HUES48 (cell line): ENCODE results near the gene BNC2.
"Not testable (repeated sequence)": the region's sequence is repeated elsewhere in the genome, so short reads cannot be mapped to it uniquely, and the experiment has no call there.

ENCODE experiments used
- H3K27ac ChIP-seq: one replicate; pipeline ENCODE4 v1.7.0; 2013; ENCODE audit warnings: low read depth, low read length, inconsistent platforms
- H3K27me3 ChIP-seq: 2 replicates; pipeline ENCODE4 v1.6.1; 2013; ENCODE audit warnings: mild to moderate bottlenecking, low read length; ENCODE audit not compliant: control insufficient read depth, insufficient read depth
- H3K36me3 ChIP-seq: 2 replicates; pipeline ENCODE4 v1.6.1; 2013; ENCODE audit warnings: low read length; ENCODE audit not compliant: control insufficient read depth, insufficient read depth
- H3K4me1 ChIP-seq: 2 replicates; pipeline ENCODE4 v1.6.1; 2013; ENCODE audit warnings: mild to moderate bottlenecking, low read length; ENCODE audit not compliant: control insufficient read depth, insufficient read depth
- H3K4me3 ChIP-seq: 2 replicates; pipeline ENCODE4 v1.5.1; 2013; ENCODE audit warnings: mild to moderate bottlenecking, low read depth, low read length
- H3K9ac ChIP-seq: 2 replicates; pipeline ENCODE4 v1.6.1; 2013; ENCODE audit warnings: mild to moderate bottlenecking, low read depth, low read length, moderate library complexity
- H3K9me3 ChIP-seq: 2 replicates; pipeline ENCODE4 v1.6.1; 2013; ENCODE audit warnings: low read length; ENCODE audit not compliant: control insufficient read depth, insufficient read depth

The BNC2 gene

DNA sequence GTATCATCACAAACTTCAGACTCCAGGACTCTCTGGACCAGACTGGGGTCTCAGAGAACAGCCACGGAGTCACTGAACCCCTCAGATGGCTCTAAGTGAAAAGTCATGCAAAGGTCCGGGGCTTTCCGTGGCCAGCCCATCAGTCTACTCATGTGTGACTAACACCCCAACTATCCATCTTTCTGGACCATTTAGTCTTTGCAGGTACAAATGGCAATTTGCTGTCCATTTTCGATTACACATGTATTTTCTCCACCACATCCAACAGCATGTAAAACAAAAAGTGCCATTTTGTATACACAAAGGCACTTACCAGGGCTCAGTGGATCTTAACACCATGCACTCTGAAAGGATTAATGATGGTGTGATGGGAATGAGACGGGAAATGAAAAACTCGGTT, 387.7 kb downstream of the BNC2 start:
- H3K4me1 ChIP-seq = peaks cover 33% of the 10 kb centered on the region
- no peaks in the 10 kb centered on the region for H3K36me3 ChIP-seq
- no peaks in the 10 kb centered on the region for H3K27me3 ChIP-seq
- no peak overlapping the region for H3K4me3 ChIP-seq
- no peaks in the 10 kb centered on the region for H3K9me3 ChIP-seq
- no peak overlapping the region for H3K27ac ChIP-seq
- no peak overlapping the region for H3K9ac ChIP-seq

DNA sequence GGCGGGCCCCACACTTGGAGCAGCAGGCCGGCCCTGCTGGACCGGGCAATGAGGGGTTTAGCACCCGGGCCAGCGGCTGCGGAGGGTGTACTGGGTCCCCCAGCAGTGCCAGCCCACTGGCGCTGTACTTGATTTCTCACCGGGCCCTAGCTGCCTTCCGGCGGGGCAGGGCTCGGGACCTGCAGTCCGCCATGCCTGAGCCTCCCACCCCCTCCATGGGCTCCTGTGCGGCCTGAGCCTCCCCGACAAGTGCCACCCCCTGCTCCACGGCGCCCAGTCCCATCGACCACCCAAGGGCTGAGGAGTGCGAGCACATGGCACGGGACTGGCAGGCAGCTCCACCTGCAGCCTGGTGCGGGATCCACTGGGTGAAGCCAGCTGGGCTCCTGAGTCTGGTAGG, 389.9 kb downstream of the BNC2 start:
- not testable (repeated sequence) for H3K9me3 ChIP-seq, H3K4me3 ChIP-seq, H3K36me3 ChIP-seq

DNA sequence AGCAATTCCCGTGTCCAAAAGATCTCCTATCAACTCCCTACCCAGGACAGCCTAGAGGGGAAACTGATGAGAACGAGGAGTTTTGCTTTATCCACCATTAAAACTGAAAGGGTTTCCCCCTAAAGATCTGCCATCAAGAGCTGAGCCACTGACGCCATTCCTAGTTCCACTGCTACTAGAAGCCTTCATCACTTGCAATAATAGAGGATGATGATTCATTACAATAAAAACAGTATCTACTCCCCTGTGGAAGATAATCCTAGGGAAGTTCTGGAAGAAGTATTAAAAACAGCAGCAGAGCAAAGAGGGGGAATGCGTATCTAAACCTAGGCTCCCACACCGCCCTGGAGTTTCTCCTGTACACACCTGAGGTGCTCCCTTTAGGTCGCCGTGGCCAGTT, 394.5 kb downstream of the BNC2 start:
- Histone ChIP-seq H3K4me3 (no peak overlapping the region), H3K27me3 (no peaks in the 10 kb centered on the region), H3K27ac (no peak overlapping the region), H3K36me3 (no peaks in the 10 kb centered on the region), H3K9ac (no peak overlapping the region), H3K9me3 (peaks cover under 1% of the 10 kb centered on the region; the same call in 1 of the 2 replicates), H3K4me1 (peaks cover 3% of the 10 kb centered on the region; the same call in 1 of the 2 replicates)

More for the DNA sequence above, 389.9 kb downstream of the BNC2 start:
- not testable (repeated sequence) for H3K9ac ChIP-seq, H3K27ac ChIP-seq, H3K27me3 ChIP-seq
- peaks cover 13% of the 10 kb centered on the region for H3K4me1 ChIP-seq

DNA sequence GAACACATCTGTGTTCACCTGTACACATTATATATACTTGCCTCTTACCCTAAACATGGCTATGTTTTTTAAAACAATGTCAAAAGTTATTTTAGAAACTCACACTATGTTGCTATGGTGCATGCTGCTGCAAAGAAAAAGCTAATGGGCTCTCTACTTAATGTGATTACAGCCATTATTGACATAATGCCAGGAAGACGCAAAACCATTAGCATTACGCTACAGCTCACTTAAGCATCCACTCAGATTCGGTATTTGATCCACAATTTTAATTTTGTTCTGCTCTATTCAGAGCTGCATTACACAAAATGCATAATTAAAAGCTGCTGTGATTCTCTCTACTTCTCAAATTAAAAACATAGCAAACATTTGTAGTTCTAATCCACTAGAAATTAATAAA, 395.2 kb downstream of the BNC2 start:
- H3K9me3 ChIP-seq = peaks cover 5% of the 10 kb centered on the region; the same call in 1 of the 2 replicates
- H3K4me3 ChIP-seq = no peak overlapping the region
- H3K27ac ChIP-seq = no peak overlapping the region
- H3K4me1 ChIP-seq = peaks cover 3% of the 10 kb centered on the region; the same call in 1 of the 2 replicates
- H3K27me3 ChIP-seq = no peaks in the 10 kb centered on the region
- H3K36me3 ChIP-seq = no peaks in the 10 kb centered on the region
- H3K9ac ChIP-seq = no peak overlapping the region

DNA sequence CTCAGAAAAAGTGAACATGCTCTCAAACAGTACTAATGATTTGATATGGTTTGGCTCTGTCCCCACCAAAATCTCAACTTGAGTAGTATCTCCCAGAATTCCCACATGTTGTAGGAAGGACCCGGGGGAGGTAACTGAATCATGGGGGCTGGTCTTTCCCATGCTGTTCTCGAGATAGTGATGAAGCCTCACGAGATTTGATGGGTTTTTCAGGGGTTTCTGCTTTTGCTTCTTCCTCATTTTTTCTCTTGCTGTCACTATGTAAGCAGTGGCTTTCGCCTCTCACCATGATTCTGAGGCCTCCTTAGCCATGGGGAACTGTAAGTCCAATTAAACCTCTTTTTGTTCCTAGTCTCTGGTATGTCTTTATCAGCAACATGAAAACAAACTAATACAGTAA, 401.3 kb downstream of the BNC2 start:
- no peak overlapping the region for H3K27ac ChIP-seq
- no peaks in the 10 kb centered on the region; the same call in 1 of the 2 replicates for H3K4me1 ChIP-seq
- peaks cover 5% of the 10 kb centered on the region; the same call in 1 of the 2 replicates for H3K9me3 ChIP-seq
- H3K27me3 ChIP-seq = no peaks in the 10 kb centered on the region
- H3K9ac ChIP-seq = no peak overlapping the region
- no peak overlapping the region for H3K4me3 ChIP-seq
- no peaks in the 10 kb centered on the region for H3K36me3 ChIP-seq

DNA sequence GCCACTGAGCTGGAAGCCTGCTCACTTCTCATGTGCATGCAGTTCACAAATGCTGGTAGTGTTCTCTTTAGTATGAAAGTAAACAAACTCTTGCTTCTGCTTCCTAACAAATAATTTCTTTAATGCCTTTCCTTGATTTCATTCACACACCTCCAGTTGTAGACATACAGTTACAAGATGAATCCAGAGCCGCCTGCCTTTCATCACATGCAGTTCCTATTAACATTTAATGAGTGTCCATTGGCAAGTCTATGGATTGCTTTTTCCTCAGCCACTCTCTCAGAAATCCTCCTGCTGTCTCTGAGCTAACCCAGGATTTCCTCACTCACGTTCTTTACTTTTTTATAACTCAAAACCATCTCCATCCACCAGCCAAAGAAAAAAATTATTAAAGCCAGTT, 408.6 kb downstream of the BNC2 start:
- Histone ChIP-seq H3K4me1 (peaks cover 41% of the 10 kb centered on the region), H3K9ac (no peak overlapping the region), H3K36me3 (no peaks in the 10 kb centered on the region), H3K27ac (peak overlapping the region; percentile 31), H3K4me3 (no peak overlapping the region; the same call in 1 of the 2 replicates), H3K9me3 (no peaks in the 10 kb centered on the region), H3K27me3 (no peaks in the 10 kb centered on the region)

DNA sequence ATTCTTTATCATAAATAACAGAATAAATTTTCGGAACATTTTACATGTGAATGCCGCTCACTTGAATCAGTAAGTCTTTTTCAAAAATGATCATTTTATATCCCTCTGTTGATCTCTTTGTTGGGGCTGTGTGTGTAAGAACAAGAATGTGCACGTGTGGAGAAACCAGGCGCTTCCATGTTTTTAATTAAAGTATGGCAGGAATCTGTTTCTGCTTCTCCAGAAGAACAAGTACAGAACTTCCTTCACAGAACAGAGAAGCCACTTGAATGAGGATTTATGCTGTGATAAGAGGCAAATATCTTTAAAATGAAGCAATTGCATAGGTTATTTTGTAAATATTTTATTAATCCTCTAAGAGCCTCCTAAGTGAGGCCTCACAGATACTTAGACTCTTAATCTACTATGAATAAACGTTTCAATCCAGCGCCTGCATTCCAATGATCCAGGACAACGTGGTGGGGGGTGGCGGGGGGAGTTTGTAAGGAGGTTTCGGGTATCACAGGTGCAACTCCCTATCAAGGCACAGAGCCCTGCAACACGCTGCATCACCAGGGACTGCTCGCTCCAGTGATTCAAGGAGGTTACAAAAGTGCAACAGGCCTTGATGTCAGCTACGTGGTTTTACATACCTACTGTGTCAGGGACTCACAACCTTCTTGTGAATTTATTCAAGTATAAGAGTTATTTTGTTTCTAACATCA, 409.2 kb downstream of the BNC2 start:
- H3K4me1 ChIP-seq = peaks cover 41% of the 10 kb centered on the region
- no peaks in the 10 kb centered on the region for H3K9me3 ChIP-seq
- no peaks in the 10 kb centered on the region for H3K27me3 ChIP-seq
- no peak overlapping the region for H3K9ac ChIP-seq
- no peak overlapping the region; the same call in 1 of the 2 replicates for H3K4me3 ChIP-seq
- no peaks in the 10 kb centered on the region for H3K36me3 ChIP-seq
- peak overlapping the region; percentile 31 for H3K27ac ChIP-seq

DNA sequence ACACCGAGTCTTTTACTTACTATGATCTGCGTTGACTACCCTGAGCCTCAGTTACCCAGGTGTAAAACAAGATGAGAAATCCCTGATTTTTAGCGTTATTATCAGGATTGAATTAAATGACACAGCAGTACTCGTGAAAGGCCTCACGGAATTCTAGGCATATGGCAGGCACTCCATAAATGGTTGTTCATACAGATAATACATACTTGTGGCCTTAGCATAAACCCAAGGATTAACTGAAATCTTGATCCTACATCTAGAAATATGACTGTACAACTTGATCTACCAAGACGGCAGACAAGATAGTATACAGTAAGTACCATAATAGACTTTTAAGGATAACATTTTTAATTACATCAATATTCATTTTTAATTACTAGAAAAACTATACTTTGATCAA, 409.8 kb downstream of the BNC2 start:
- Histone ChIP-seq H3K27me3 (no peaks in the 10 kb centered on the region), H3K27ac (no peak overlapping the region), H3K4me3 (no peak overlapping the region), H3K9ac (no peak overlapping the region), H3K9me3 (no peaks in the 10 kb centered on the region), H3K36me3 (no peaks in the 10 kb centered on the region), H3K4me1 (peaks cover 41% of the 10 kb centered on the region)

DNA sequence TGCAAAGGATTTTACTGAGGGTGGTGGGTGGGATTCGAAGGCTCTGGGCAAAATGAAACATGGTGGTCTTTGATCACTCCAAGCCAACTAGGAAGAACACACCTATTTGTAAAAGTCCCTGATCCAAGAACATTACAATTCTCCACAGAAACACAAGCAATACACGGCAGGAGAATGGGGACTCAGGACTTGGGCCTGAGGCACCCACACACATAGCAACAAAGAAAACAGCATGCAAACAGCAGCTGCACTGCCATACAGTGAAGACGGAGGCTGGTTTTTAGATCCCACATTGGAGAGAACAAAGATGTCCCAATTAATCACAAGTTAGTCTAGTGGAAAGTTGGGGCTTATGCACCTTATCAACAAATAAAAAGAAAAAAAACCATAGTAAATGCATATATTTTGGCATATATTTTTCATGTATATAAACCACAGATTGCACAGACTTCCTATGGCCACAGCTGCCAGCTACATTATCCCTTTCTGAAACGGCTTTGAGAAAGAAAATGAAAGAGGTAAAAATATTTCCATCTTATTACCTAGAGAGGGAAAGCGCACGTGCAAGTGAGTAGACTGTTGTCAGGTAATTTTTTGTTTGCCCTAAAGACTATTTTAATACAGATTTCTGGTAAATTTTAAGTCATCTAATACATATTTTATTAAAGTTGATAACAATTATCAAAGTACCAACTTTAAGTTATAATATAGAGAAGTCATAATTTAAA, 410.9 kb downstream of the BNC2 start:
- H3K9me3 ChIP-seq = no peaks in the 10 kb centered on the region
- H3K4me1 ChIP-seq = peaks cover 41% of the 10 kb centered on the region
- H3K4me3 ChIP-seq = no peak overlapping the region
- H3K9ac ChIP-seq = 0 out of 2 replicates have a peak overlapping the region, but pooled peaks have one; percentile 28
- peak overlapping the region; percentile 40 for H3K27ac ChIP-seq
- no peaks in the 10 kb centered on the region for H3K27me3 ChIP-seq
- no peaks in the 10 kb centered on the region for H3K36me3 ChIP-seq

DNA sequence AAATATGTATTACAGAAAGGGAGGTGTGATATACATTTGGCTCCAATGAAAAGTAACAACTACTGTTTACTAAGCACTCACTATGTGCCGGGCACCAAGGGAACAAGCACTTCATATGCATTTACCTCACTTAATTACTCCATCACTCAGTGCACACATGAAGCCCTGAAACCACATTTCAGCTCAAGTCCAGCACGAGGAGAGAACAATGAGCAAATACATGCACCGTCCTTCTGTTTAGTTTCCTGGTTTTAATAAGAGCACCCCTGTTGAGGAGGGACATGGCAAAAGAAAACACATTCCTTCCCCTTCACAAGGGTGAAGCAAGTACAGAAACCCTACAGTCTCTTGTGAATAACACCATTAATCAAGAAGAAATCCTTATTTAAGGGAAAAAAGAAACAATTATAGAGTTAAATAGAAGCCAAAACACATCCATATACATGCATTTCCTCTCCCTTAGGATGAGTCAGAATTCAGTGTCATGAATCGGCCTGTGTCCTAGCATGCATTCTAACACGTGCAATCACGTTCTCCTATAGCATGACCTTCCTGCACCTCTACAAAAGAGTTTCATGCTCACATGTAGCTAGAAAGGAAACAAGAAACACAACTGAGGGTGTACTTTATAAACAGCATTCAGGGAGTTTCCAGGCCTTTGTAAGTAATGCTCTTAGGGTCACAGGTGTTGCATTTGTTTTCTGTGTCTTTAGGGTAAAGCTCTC, 411.6 kb downstream of the BNC2 start:
- H3K9ac ChIP-seq = 0 out of 2 replicates have a peak overlapping the region, but pooled peaks have one; percentile 28
- H3K27me3 ChIP-seq = no peaks in the 10 kb centered on the region
- H3K4me3 ChIP-seq = no peak overlapping the region
- peak overlapping the region; percentile 40 for H3K27ac ChIP-seq
- H3K36me3 ChIP-seq = no peaks in the 10 kb centered on the region
- H3K9me3 ChIP-seq = no peaks in the 10 kb centered on the region
- peaks cover 41% of the 10 kb centered on the region for H3K4me1 ChIP-seq
